ENCODE measurements around the gene SLC25A1. TPM values are rescaled to one million over a fixed set of nuclear protein-coding genes. Genes with fewer than 3 reads are reported as not detected.

Gene SLC25A1
- total and polyA plus RNA-seq, 2 experiments from 2014 or later = 140 to 238 TPM

- H3K9me3 ChIP-seq (ENCODE audit: low read depth) = no peaks in the 10 kb centered on the region
- peak overlapping the region; percentile 91 for H3K27ac ChIP-seq
- H3K4me3 ChIP-seq = peak overlapping the region; percentile 98
- peaks cover 24% of the 10 kb centered on the region for H3K27me3 ChIP-seq
- H3K36me3 ChIP-seq = no peaks in the 10 kb centered on the region
- no peak for DNase-seq (ENCODE audit: low read depth in 1 of 2, low spot score in 1 of 2)
- peaks cover 19% of the 10 kb centered on the region for H3K4me1 ChIP-seq (ENCODE audit: low read depth)
- TF ChIP-seq CTCF (IDR thresholded peaks at IDR 0.05; ENCODE audit: low read depth, low read length) = no peak
Observed at GRCh38 chr22:19172213-19173046, 6.1 kb downstream of the SLC25A1 start.

GRCh38 chr22:19169947-19170318 is 8.6 kb downstream of the SLC25A1 start:
- Histone ChIP-seq H3K27me3 (peaks cover 43% of the 10 kb centered on the region), H3K4me3 (no peak overlapping the region), H3K36me3 (no peaks in the 10 kb centered on the region), H3K27ac (no peak overlapping the region), H3K9me3 (ENCODE audit: low read depth) (no peaks in the 10 kb centered on the region), H3K4me1 (ENCODE audit: low read depth) (peaks cover 13% of the 10 kb centered on the region)
- no peak for TF ChIP-seq CTCF (IDR thresholded peaks at IDR 0.05; ENCODE audit: low read depth, low read length)
- no peak for DNase-seq (ENCODE audit: low read depth in 1 of 2, low spot score in 1 of 2)

DNA sequence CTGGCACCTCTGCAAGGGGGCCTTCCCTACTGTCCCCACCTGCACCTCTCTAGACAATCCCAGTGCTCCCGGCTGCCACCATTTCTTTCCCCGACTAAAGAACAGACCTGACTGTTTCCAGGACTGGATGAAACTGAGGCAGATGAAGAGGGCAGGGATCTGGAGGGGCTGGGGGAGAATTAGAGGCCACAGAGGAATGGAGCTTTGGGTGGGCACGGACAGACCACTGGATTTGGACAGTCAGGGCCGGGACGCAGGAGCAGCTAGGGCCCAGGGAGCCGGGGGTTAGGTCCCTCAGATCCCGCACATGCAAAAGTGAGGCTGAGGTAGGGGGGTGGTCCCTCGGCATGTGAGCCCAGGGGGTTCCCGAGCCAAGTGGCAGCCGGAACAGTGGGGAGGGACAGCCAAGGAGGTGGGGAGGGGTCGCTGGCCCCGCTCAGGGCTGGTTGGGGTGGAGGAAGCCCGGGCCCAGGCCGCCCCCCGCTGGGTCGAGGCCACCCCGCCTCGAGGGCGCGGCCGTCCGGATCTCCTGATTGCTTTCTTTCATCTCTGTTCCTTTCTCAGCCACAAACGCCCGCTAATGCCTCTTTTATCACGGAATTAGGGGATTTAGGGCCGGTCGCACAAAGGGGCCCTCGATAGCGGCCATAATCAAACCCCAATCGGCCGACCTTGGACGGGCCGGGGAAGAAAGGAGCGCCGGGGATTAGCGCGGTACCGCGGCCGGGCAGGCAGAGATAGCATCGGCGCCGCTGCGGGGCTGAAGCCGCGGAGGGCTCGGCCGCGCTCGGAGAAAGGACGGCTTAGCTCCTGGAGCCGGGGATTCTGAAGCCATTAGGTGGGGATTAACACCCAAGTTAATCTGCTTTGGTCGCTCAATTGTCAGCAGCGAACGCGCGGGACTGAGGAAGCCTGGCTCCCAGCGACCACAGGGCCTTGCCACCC is 9.3 kb downstream of the SLC25A1 start:
- Histone ChIP-seq H3K36me3 (no peaks in the 10 kb centered on the region), H3K27ac (no peak overlapping the region), H3K9me3 (ENCODE audit: low read depth) (no peaks in the 10 kb centered on the region), H3K4me3 (no peak overlapping the region), H3K27me3 (peaks cover 43% of the 10 kb centered on the region), H3K4me1 (ENCODE audit: low read depth) (peaks cover 13% of the 10 kb centered on the region)
- DNase-seq (ENCODE audit: low read depth in 1 of 2, low spot score in 1 of 2) = peak in 1 of 2 donors; percentile 6
- no peak for TF ChIP-seq CTCF (IDR thresholded peaks at IDR 0.05; ENCODE audit: low read depth, low read length)

DNA sequence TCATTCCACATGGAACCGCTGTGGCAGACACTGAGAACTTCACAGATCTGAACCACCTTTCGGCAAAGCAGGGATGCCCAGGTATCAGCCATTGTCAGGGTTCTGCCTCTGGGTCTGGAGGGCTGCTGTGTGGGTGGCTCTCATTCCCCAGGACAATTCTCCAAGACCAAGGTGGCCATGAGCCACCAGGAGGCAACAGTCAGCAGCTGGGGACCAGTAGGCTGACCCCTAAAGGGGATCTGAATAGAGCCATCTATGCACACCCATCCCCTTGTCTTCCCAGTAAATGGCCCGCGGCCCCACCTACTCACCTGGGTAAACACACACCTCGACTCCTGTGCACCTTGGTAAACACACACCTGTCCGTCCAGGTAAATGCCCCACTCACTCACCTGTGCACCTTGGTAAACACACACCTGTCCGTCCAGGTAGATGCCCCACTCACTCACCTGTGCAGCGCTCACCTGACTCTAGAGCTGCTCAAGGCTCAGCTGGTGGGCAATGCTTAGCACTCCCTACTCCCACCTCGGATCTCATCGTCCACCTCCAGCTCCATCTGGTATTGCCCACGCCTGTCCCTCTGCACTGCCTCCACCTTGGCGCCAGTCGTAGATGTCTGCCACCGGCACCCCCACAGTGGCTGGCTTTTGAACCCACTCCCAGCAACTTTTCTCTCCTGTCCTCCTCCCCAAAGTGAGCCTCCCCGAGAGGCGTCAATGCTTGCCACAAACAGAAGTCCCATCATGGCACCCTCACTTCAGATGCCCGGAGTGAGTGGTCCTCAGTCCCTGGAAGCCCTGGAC is 10.2 kb downstream of the SLC25A1 start:
- H3K27ac ChIP-seq = no peak overlapping the region
- H3K4me1 ChIP-seq (ENCODE audit: low read depth) = peaks cover 13% of the 10 kb centered on the region
- no peaks in the 10 kb centered on the region for H3K36me3 ChIP-seq
- DNase-seq (ENCODE audit: low read depth in 1 of 2, low spot score in 1 of 2) = no peak
- H3K27me3 ChIP-seq = peaks cover 43% of the 10 kb centered on the region
- H3K4me3 ChIP-seq = no peak overlapping the region
- H3K9me3 ChIP-seq (ENCODE audit: low read depth) = no peaks in the 10 kb centered on the region
- TF ChIP-seq CTCF (IDR thresholded peaks at IDR 0.05; ENCODE audit: low read depth, low read length) = no peak

Data from cardiac muscle cell (in vitro differentiated cells and primary cell).